Mesodermal cell (in vitro differentiated cells): ENCODE measurements around the gene B4GALNT4.

Experiments used
- H3K27ac ChIP-seq: 2 replicates; pipeline ENCODE4 v1.7.0; 2013; ENCODE audit warnings: mild to moderate bottlenecking, low read depth, low read length, moderate library complexity; ENCODE audit not compliant: severe bottlenecking
- H3K36me3 ChIP-seq: 2 replicates; pipeline ENCODE4 v1.7.1; 2013; ENCODE audit warnings: mild to moderate bottlenecking, low read length, moderate library complexity; ENCODE audit not compliant: control insufficient read depth, insufficient read depth
- H3K4me1 ChIP-seq: one replicate; pipeline ENCODE4 v1.7.1; 2013; ENCODE audit warnings: mild to moderate bottlenecking, low read length; ENCODE audit not compliant: insufficient read depth, control insufficient read depth, poor library complexity, severe bottlenecking
- H3K4me3 ChIP-seq: 2 replicates; pipeline ENCODE4 v1.7.0; 2013; ENCODE audit warnings: low read length, control low read depth, mild to moderate bottlenecking; ENCODE audit not compliant: insufficient read depth, poor library complexity, severe bottlenecking; ENCODE audit errors: extremely low read depth
- H3K9me3 ChIP-seq: 2 replicates; pipeline ENCODE4 v1.7.1; 2013; ENCODE audit warnings: mild to moderate bottlenecking, low read length, moderate library complexity; ENCODE audit not compliant: control insufficient read depth
- WGBS, 2 experiments: methylation state at CpG; one replicate each; pipeline ENCODE4 v1.1.5; 2013; ENCODE audit warnings: missing lambda C conversion rate in 2 of 2; ENCODE audit not compliant: insufficient coverage in 2 of 2; 5-methylcytosine and 5-hydroxymethylcytosine counted together

The B4GALNT4 gene

DNA sequence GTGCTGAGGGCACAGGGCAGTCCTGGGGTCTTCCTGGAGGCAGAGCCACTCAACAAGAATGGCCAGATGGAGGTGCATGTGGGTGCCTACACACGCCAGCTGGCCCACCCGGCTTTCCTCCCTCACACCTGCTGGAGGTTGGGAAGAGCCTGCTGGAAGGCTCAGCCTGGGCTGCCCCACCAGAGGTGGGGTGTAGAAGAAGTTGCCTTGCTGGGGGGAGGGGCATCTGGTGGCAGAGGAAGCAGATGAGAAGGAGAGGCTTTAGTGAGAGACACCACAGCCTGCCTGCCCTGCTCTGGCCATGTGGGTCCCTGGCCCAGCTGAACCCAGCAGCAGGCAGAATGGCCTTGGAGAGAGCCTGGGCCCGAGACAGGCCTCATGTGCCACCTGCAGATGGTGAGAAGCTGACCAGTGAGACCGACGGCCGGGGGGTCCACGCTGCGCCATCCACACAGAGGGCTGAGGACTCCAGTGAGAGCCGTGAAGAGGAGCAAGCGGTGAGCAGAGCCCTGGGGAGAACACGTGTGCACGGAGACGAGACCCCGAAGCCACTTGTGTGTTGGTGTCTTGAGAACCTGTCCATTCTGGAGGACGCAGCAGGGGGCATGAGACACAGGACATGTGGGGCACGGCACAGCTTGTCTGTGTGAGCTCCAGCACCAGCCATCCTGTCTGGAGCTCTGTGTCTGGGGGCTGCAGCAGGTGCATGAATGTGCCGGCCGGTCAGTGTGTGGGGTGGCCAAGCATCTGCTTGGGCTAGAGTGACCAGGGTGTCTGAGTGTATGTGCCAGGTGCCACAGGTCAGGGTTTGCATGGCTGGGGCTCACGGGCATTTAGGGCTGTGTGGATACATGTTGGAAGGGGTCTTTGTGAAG is 2.7 kb downstream of the B4GALNT4 start:
- H3K9me3 ChIP-seq = peaks cover 10% of the 10 kb centered on the region
- 92 to 96% methylated on average over 15 to 19 of the region's 19 CpGs for WGBS, 2 experiments
- no peak overlapping the region for H3K4me3 ChIP-seq
- no peak overlapping the region for H3K27ac ChIP-seq
- H3K36me3 ChIP-seq = peaks cover 23% of the 10 kb centered on the region
- no peaks in the 10 kb centered on the region for H3K4me1 ChIP-seq

DNA sequence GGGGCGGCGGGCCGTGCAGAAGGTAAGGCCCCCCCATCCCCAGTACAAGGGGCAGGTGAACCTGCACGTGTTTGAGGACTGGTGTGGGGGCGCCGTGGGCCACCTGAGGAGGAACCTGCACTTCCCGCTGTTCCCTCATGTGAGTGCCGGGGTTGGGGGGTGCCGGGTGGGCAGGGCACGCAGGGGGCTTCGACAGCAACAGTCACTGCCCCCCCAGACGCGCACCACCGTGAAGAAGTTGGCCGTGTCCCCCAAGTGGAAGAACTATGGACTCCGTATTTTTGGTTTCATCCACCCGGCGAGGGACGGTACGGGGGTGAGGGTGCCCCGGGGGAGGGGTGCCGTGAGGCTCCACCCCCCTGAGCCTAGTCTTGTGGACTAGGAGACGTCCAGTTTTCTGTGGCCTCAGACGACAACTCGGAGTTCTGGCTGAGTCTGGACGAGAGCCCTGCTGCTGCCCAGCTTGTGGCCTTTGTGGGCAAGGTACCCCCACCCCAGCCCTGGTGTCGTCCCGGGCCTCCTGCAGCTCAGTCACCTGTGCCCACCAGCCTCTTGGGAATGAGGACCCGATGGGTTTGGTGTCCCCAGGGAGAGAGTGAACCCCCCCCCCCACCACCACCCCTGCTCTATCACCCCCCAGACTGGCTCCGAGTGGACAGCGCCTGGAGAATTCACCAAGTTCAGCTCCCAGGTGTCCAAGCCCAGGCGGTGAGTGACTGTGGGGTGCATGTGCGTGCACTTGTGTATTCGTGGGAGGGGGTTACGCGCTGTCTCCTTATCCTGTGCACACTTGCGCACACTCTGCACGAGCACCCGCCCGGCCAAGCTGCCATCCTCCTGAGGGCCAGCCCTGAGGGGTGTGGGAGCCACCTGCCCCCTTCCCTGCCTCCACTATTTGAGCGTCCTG is 3.8 kb downstream of the B4GALNT4 start:
- Histone ChIP-seq H3K9me3 (peaks cover 10% of the 10 kb centered on the region), H3K4me3 (no peak overlapping the region), H3K27ac (no peak overlapping the region), H3K36me3 (peaks cover 27% of the 10 kb centered on the region), H3K4me1 (no peaks in the 10 kb centered on the region)
- 95% methylated on average over 28 to 34 of the region's 41 CpGs for WGBS, 2 experiments

DNA sequence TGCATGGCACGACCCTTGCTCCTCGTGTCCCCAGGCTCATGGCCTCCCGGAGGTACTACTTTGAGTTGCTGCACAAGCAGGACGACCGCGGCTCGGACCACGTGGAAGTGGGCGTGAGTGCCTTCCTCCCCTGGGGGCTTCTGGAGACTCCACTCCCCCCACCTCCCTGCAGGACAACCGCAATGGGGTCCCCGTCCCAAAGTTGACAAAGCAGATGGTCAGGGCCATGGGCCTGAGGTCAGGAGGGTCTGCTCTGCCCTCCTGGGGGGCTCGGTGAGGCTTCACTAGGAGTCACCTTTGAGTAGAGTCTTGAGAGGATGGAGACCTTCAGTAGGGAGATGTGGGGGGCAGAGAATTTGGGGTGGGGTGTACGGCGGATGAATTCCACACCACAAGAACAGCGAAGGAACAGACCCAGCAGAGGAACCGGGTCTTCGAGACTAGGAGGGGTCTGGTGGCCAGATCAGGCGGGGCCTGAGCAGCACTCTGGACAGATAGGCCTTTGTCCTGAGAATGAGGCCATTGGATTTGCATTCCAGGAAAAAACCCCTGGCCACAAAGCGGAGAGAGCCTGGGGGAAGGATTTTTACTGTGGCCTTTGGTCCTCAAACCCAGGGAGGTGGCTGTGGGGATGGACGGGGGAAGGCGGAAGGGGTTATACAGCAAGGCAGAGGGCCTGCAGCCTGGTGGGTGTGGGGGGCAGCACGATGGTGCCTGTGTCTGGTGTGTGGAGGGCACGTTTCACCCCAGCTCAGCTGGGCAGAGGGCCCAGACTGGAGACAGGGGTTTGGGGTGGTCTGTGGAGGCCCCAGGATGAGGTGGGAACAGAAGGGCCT is 4.6 kb downstream of the B4GALNT4 start:
- Histone ChIP-seq H3K4me3 (no peak overlapping the region), H3K4me1 (no peaks in the 10 kb centered on the region), H3K27ac (no peak overlapping the region), H3K36me3 (peaks cover 32% of the 10 kb centered on the region), H3K9me3 (peaks cover 10% of the 10 kb centered on the region)
- WGBS, 2 experiments = 93 to 95% methylated on average over 19 to 20 of the region's 23 CpGs

- H3K36me3 ChIP-seq = peaks cover 46% of the 10 kb centered on the region
- H3K27ac ChIP-seq = no peak overlapping the region
These were observed 6.0 kb downstream of the B4GALNT4 start for GRCh38 chr11:375065-376025.

GRCh38 chr11:376531-377173 is 7.4 kb downstream of the B4GALNT4 start:
- H3K9me3 ChIP-seq = peaks cover 10% of the 10 kb centered on the region
- no peaks in the 10 kb centered on the region for H3K4me1 ChIP-seq
- H3K27ac ChIP-seq = no peak overlapping the region
- H3K4me3 ChIP-seq = no peak overlapping the region
- 95 to 97% methylated on average over 55 to 69 of the region's 70 CpGs for WGBS, 2 experiments
- peaks cover 49% of the 10 kb centered on the region for H3K36me3 ChIP-seq

More at GRCh38 chr11:375065-376025, 6.0 kb downstream of the B4GALNT4 start:
- Histone ChIP-seq H3K9me3 (peaks cover 10% of the 10 kb centered on the region), H3K4me3 (no peak overlapping the region), H3K4me1 (no peaks in the 10 kb centered on the region)
- WGBS, 2 experiments = 94 to 96% methylated on average over 36 to 38 of the region's 41 CpGs

DNA sequence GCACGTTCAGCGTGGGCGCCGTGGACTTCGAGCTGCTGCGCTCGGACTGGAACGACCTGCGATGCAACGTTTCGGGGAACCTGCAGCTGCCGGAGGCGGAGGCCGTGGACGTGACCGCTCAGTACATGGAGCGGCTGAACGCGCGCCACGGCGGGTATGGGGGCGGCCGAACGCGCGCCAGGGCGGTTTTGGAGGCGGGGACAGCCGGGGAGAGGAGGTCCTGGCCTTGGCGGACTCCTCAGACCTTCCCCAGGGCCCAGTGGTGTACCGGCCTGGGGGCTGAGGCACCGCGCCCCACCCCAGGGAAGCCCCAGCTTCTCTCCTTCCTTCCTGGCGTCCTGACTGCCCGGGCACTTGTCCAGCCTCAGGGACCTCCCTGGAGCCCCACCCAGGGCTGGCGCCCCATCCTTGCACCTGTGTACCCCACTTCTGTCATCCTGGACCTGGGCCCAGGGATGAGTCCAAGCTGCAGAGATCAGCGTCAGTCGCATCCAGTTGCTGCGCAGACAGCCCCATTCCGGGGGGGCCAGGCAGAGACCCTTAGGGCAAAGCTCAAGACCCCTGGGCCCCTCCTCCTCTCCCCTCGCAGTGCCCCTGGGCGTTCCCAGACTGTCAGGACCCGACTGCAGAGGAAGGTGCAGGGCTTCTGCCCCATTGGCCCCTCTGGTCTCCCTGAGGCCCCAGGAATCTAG is 8.0 kb downstream of the B4GALNT4 start:
- no peaks in the 10 kb centered on the region for H3K4me1 ChIP-seq
- no peak overlapping the region for H3K4me3 ChIP-seq
- H3K36me3 ChIP-seq = peaks cover 49% of the 10 kb centered on the region
- no peak overlapping the region for H3K27ac ChIP-seq
- peaks cover 10% of the 10 kb centered on the region for H3K9me3 ChIP-seq
- WGBS, 2 experiments = 96% methylated on average over 36 to 44 of the region's 44 CpGs

GRCh38 chr11:377883-378500 is 8.7 kb downstream of the B4GALNT4 start:
- Histone ChIP-seq H3K36me3 (peaks cover 46% of the 10 kb centered on the region), H3K27ac (no peak overlapping the region), H3K4me3 (no peak overlapping the region), H3K4me1 (no peaks in the 10 kb centered on the region), H3K9me3 (peaks cover 10% of the 10 kb centered on the region)
- WGBS, 2 experiments = 83 to 92% methylated on average over 11 of the region's 11 CpGs

DNA sequence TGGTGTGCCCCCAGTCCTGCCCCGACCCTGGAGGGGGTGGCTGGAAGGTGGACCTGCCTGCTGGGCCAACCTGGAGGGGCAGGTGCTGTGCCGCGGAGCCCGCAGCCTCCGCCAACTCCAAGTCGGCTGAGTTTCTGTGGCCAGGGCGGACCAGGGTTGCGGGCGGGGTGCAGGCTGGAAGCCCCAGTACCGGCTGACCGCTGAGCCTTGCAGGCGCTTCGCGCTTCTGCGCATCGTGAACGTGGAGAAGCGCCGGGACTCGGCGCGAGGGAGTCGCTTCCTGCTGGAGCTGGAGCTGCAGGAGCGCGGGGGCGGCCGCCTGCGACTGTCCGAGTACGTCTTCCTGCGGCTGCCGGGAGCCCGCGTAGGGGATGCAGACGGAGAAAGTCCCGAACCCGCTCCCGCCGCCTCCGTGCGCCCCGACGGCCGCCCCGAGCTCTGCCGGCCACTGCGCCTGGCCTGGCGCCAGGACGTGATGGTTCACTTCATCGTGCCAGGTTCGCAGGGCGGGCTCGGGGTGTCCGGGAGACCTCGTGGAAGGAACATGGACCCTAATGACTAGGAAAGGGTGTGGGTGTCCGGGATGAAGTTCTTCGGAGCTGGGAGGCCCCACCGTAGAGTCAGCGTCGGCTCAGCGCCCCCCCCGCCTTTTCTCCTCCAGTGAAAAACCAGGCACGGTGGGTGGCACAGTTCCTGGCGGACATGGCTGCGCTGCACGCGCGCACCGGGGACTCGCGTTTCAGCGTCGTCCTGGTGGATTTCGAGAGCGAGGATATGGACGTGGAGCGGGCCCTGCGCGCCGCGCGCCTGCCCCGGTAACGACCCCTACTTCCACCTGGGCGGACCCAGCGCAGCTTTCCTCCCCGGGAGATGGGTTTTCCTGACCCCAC is 10.2 kb downstream of the B4GALNT4 start:
- peaks cover 35% of the 10 kb centered on the region for H3K36me3 ChIP-seq
- H3K4me1 ChIP-seq = no peaks in the 10 kb centered on the region
- WGBS, 2 experiments = 97% methylated on average over 79 to 84 of the region's 87 CpGs

More for the DNA sequence above, 10.2 kb downstream of the B4GALNT4 start:
- Histone ChIP-seq H3K27ac (no peak overlapping the region), H3K4me3 (no peak overlapping the region), H3K9me3 (no peaks in the 10 kb centered on the region)
